HG03095 (cell line): ENCODE data around the gene SEPTIN12.

ENCODE experiments used
- ATAC-seq: cut with Tn5 transposase; IDR thresholded peaks from one replicate; pipeline ENCODE4 v1.9.1; 2021; ENCODE audit warnings: moderate library complexity; ENCODE audit not compliant: unreplicated experiment

The SEPTIN12 gene

DNA sequence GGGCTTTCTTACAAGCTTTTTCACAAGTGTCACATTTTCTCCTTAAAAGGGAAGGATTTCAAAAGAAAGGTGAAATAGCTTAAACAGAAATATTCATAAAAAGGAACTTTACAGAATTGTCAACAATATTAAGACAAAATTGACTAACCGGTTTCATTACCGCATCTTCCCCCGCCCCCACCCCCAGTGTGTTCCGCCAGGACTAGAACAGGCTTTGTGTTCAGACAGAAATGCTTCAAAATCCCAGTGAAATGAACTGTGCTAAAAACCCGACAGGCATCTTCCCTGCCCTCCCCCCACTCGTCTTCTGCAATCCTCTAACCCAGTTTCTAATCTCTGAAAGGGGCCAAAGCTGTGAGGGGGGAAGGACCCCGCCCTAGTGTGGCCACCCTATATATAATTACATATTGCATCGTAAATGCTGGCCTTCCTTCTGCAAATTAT, 15.3 kb upstream of the SEPTIN12 start:
- ATAC-seq: no peak

GRCh38 chr16:4802659-4803287, 14.6 kb upstream of the SEPTIN12 start:
- ATAC-seq: peak; percentile 90

- ATAC-seq: peak; percentile 52
Observed at GRCh38 chr16:4801962-4802658, 14.0 kb upstream of the SEPTIN12 start, which contains the start of gene ROGDI. TSS of gene ROGDI (minus strand) at chr16:4802633. CDS start at chr16:4802571, 62 bp downstream.

- ATAC-seq: no peak
Observed at GRCh38 chr16:4801051-4801961, 13.2 kb upstream of the SEPTIN12 start.

GRCh38 chr16:4800290-4801041, 12.3 kb upstream of the SEPTIN12 start:
- no peak for ATAC-seq

GRCh38 chr16:4799171-4799855, 11.2 kb upstream of the SEPTIN12 start:
- no peak for ATAC-seq

GRCh38 chr16:4798456-4798855, 10.3 kb upstream of the SEPTIN12 start:
- no peak for ATAC-seq

DNA sequence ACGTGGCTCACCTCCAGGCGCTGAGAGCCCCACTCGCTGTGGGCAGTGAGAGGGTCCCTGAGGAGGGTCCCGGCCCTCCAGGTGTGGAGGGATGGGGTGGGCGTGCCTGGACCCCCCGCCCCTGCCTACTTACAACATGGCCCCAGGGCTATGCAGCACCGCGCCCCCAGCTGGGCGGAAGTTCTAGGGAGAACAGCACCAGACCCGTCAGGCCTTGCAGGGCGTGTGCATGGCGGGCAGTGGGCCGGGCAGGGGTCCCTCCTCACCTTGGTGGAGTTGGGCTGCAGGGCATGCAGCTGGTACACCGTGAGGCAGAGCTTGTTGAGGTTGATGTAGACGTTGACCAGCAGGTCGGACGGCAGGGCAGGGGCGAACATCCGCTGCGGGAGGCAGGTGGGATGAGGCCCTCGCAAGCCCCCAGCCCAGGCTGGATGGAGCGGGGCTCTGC, 9.7 kb upstream of the SEPTIN12 start:
- ATAC-seq: no peak

DNA sequence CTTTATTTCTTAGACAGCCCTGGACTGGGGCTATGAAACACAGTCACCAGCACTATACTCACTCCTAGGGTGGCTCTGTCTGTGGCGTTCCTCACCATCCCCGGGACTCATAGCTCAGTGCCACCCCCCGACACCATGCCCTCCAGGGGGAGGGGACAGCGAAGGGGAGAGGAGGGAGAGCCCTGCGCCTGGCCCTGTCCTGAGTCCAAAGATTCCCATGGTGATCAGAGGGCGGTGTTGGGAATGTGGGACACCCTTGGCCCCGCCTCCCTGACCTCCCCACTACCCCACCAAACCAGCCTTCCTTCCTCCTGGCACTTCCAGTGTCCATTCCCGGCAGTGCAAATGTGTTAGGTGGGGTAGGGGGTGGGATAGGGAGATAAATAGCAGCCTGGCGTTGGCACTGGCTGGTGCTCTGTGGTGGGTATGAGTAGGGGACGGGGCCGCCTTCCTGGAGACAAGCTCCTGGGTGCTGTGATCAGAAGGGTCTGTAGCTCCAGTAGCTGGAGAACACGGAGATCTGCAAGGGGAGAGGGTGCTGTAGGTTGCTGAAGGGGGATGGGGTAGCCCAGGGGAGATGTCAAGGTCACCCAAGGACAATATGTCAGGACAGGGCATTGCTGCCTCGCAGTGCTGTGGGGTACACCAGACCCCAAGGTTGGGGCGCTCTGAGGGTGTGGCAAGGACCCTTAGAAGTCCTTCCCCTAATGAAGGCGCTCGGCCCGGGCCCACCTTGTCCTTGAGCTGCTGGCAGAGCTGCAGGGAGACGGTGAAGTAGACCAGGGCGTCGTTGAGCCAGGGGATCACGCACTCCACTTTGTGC, 9.0 kb upstream of the SEPTIN12 start:
- ATAC-seq: no peak

- ATAC-seq: no peak
Observed at GRCh38 chr16:4795828-4796572, 7.9 kb upstream of the SEPTIN12 start.

GRCh38 chr16:4795181-4795827, 7.2 kb upstream of the SEPTIN12 start, which contains the start of gene SMIM22:
TSS of gene SMIM22 (plus strand) at chr16:4795369. CDS start at chr16:4795735, 366 bp downstream.
- no peak for ATAC-seq

- ATAC-seq: no peak
Observed at GRCh38 chr16:4792951-4793513, 4.9 kb upstream of the SEPTIN12 start.

DNA sequence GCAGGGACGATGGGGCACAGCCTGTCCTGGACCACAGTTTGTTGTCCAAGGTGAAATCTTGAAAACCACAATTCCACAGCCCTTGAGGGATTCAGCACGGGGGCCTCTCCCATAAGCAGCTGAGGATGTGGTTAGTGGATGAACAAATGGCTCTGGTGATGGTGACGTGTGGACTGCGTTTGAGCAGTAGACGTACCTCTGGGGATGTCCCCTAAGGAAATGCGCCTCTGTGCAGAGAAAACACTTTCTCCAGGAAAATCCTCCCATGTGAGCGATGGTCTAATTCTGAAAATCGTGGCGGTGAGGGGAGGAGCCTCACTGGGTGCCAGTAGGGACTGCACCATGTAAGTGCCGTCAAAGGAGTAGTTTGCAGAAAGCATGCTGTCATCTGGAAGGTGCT, 2.7 kb upstream of the SEPTIN12 start:
- ATAC-seq: no peak

GRCh38 chr16:4790261-4790660, 2.1 kb upstream of the SEPTIN12 start:
- no peak for ATAC-seq

GRCh38 chr16:4788910-4789309, 765 bp upstream of the SEPTIN12 start:
- ATAC-seq: no peak

DNA sequence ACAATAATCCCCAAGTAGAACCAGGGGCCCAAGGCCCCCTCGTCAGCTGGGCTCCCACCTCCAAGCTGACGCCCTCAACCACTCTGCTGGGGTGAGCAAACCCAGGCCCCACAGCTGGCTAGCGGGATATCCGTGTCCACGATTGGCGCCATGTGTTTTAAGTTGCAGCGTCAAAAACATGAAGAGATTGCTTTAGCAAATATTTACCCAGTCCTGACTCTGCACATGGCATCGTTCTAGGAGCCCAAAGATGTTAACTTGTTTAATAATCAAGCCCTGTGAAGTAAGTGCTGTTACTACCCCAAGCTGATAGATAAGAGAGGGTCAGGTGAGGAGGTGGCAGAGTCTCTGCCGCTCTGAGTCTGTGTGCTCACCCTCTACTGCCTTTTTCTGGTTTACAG, 344 bp upstream of the SEPTIN12 start:
- no peak for ATAC-seq

DNA sequence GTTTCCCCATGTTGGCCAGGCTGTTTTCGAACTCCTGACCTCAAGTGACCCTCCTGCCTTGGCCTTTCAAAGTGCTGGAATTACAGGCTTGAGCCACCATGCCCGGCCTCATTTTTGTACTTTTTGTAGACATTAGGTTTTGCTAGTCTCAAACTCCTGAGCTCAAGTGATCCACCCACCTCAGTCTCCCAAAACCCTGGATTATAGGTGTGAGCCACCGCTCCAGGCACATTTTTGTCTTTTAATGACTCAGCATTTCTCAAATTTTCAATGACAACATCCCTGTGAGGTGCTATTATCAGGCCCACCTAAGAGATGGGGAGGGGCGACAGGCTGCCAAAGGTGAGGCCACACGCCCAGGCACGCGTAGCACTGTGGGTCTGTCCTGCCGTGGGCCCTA, 1.1 kb downstream of the SEPTIN12 start:
- ATAC-seq: no peak
